GM12872 (cell line): ENCODE measurements around the gene KRT1.

Experiments
- TF ChIP-seq, protein P1 (sequence below): IDR thresholded peaks from 3 replicates; pipeline ENCODE4 v1.5.1; 2011; ENCODE audit warnings: low read depth, mild to moderate bottlenecking, low read length, moderate library complexity; ENCODE audit not compliant: insufficient read depth

The KRT1 gene

DNA sequence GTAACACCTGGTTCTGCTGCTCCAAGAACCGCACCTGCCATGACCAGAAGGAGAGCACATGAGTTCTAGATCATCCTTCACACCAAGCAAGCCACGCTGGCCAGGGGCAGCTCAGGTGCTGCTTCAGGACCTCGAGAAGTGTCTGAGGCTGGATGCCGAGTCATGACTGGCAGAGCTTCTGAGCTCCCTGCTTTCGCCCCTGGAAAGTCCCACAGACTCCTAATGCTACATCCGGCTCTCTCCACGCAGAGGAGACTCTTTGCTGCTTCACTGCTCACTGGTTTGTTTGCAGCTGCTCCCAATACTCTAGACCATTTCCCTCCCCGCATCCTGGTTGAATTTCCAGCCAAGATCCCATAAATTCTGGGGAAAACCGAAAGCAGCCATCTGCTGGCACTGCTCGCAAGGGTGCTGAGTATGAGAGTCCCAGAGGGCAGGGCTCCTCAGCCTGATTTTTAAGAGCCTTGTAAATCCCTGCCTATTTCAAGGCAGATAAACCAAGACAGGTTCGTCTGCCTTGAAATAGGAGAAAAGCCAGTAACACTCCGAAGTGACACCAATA is 29.6 kb downstream of the KRT1 start:
- TF ChIP-seq, protein P1, sequence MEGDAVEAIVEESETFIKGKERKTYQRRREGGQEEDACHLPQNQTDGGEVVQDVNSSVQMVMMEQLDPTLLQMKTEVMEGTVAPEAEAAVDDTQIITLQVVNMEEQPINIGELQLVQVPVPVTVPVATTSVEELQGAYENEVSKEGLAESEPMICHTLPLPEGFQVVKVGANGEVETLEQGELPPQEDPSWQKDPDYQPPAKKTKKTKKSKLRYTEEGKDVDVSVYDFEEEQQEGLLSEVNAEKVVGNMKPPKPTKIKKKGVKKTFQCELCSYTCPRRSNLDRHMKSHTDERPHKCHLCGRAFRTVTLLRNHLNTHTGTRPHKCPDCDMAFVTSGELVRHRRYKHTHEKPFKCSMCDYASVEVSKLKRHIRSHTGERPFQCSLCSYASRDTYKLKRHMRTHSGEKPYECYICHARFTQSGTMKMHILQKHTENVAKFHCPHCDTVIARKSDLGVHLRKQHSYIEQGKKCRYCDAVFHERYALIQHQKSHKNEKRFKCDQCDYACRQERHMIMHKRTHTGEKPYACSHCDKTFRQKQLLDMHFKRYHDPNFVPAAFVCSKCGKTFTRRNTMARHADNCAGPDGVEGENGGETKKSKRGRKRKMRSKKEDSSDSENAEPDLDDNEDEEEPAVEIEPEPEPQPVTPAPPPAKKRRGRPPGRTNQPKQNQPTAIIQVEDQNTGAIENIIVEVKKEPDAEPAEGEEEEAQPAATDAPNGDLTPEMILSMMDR: no peak

DNA sequence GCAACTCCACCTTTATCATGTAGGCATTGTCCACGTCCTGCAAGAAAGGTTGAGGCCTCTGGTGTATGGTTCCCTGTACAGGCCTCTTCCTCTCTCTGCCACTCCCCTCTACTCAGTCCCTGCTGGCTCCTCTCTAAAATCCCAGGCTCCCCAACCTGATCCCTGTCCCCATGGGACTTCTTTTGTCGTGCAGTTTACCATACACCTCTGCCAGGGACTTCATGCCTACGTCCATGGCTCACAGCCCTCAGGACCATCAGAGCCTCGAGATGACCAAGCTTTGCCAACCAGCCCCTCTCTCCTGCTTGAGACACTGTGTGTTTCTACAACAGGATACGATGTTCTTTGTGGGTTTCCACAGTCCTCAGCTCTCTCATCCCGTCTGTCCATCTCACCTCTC is 31.1 kb downstream of the KRT1 start:
- TF ChIP-seq, protein P1: no peak

DNA sequence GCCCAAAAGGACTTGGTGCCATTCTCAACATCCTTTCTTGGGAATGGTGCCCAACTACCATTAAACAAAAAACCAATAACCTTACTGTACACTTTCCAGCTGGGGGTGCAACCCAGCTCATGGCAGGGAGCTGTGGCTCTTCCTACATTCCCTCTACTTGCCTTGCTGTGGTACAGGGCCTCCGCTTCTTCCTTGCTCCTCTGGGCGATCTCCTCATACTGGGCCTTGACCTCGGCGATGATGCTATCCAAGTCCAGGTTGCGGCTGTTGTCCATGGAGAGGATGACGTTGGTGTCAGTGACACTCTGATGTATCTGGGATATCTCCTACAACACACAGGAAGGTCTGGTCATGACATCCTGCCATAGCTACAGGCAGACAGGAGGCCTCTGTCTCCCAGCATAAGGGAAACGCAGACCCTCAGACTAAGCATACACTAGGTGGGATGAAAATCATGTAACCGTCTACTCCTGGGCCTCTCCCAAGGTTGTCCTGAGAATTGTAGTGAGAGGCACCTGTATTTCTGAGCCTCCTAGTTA is 32.1 kb downstream of the KRT1 start:
- TF ChIP-seq, protein P1: no peak

DNA sequence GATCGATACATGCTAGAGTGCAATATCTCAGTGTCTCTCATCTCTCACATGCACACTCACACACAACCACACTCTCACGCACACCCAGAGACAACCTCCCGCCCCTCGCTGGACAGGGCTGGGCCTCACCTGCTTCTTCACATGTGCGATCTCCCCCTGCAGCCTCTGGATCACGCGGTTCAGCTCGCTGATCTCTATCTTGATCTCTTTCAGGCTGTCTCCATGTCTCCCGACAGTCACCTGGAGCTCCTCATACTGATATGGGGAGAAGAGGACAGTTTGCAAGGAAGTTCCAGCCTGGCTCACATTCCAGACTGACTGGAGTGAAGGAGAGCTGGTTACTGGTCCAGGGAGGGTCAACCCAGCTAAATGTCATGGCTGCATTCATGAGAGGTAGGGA is 32.6 kb downstream of the KRT1 start:
- TF ChIP-seq, protein P1: no peak

DNA sequence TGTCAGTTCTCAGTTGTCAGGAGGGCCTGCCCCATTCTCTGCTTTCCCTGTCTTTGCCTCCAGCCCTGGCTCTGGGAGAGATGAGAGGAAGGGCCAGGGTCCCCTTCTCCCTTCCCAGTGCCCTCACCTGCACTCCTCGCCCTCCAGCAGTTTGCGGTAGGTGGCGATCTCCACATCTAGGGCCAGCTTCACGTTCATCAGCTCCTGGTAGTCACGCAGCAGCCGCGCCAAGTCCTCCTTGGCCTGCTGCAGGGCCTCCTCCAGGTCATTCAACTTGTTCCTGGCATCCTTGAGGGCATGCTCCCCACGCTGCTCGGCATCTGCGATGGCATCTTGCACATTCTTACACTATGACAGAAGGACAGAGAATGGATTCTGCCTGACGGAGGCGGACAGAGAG is 33.6 kb downstream of the KRT1 start:
- TF ChIP-seq, protein P1: no peak

DNA sequence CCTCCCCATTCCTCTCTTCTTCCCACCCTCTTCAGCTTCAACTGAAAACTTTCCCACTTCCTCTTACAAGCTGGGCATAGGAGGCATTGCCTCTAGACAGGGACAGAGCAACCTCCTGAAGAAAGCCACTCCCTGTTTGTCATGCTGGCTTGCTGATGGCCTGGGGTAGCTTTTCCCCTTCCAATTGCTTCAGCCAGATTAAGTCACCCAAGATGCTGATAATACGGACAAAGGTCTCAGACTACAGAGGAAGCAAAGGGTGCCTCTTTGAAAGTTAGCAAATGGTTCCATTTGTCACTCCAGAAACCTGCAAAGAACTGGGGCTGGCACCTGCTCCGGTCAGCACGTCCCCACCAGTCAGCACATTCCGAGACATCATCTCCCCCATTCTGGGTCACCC is 34.2 kb downstream of the KRT1 start:
- TF ChIP-seq, protein P1: no peak

DNA sequence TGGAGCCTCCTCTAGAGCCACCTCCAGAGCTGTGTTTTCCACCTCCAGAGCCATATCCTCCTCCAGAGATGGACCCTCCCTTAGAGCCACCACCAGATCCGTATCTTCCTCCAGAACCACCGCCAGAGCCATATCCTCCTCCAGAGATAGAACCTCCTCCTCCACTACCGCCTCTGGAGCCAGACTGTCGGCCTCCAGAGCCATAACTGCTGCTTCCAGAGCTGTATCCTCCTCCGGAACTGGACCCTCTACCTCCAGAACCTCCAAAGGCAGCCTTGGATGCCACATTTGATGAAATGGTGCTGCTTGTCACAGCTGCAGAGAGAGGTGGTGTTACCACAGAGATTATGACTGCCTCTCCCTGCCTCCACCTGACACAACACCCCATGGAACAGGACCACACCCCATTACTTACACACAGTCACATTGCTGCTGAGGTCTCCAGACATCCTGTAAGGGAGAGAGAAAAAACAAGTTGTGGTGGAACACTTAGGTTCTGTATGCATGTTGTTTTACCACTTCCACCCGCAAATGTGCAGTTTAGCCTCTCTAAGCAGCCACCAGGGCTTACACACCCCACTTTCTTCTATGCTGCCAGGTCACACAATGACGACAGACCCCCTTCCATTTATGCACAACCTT is 35.0 kb downstream of the KRT1 start:
- TF ChIP-seq, protein P1: no peak

DNA sequence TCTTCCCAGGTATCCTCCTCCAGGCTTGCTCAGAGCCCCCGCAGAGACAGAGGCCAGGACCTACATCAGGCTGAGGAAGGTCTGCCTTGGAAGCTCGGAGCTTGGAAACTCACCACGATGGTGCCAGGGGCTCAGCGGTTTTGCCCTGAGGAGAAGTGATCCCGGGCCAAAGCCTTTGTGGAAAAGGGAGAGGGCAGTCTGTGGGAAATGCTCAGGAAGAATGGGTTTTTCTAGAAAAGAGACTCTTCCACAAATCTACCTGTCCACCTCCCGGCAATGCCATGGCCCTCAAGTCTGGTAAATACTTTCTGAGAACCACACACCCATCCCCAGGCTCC is 36.2 kb downstream of the KRT1 start:
- TF ChIP-seq, protein P1: no peak
